ENCODE measurements around the gene ADNP. TPM values are rescaled to one million over a fixed set of nuclear protein-coding genes. Genes with fewer than 3 reads are reported as not detected.

Gene ADNP
- total and polyA plus RNA-seq, 7 donors: 12.0 to 52.6 (median 41.5) TPM

- Histone ChIP-seq H3K27me3 (no peaks in the 10 kb centered on the region), H3K4me1 (peaks cover 0 to 58% (median 38%) of the 10 kb centered on the region in 4 donors), H3K36me3 (peaks cover 0 to 15% (median under 1%) of the 10 kb centered on the region in 4 donors), H3K4me3 (peak overlapping the region; percentile 79 to 89 (median 84)), H3K27ac (peak overlapping the region; percentile 76 to 96 (median 90)), H3K9me3 (no peaks in the 10 kb centered on the region)
- peak; percentile 75 to 91 (median 84) for TF ChIP-seq CTCF (IDR thresholded peaks at IDR 0.05)
- no peak for TF ChIP-seq EP300 (IDR thresholded peaks at IDR 0.05)
- peak; percentile 20 to 67 (median 62) for TF ChIP-seq POLR2AphosphoS5 (IDR thresholded peaks at IDR 0.05)
- TF ChIP-seq POLR2A (IDR thresholded peaks at IDR 0.05): no peak
- 7 to 9% methylated on average over 13 of the region's 13 CpGs for WGBS, 2 donors
- intact Hi-C loops (cut with DNase I): loop anchor here (2.0 kb wide), 1 partner anchor 111 kb away; no protein-coding TSS in a partner anchor
- peak; percentile 94 for DNase-seq
Measured at GRCh38 chr20:50929299-50930138, 1.7 kb downstream of the ADNP start.

GRCh38 chr20:50928469-50928868 is 2.8 kb downstream of the ADNP start:
- DNase-seq: no peak
- Histone ChIP-seq H3K27ac (peak overlapping the region in 2 of 4 donors; percentile 85 to 95), H3K4me3 (peak overlapping the region in 1 of 4 donors; percentile 84), H3K36me3 (peaks cover 0 to 5% (median 0%) of the 10 kb centered on the region in 4 donors), H3K4me1 (peaks cover 0 to 67% (median 45%) of the 10 kb centered on the region in 4 donors), H3K9me3 (no peaks in the 10 kb centered on the region), H3K27me3 (no peaks in the 10 kb centered on the region)
- intact Hi-C loops (cut with DNase I): no loop called here
- WGBS, 2 donors: 64 to 68% methylated on average over 5 of the region's 5 CpGs
- TF ChIP-seq CTCF (IDR thresholded peaks at IDR 0.05) (no peak), EP300 (IDR thresholded peaks at IDR 0.05) (no peak), POLR2A (IDR thresholded peaks at IDR 0.05) (no peak), POLR2AphosphoS5 (IDR thresholded peaks at IDR 0.05) (no peak)

- intact Hi-C loops (cut with DNase I): no loop called here
- Histone ChIP-seq H3K27me3 (no peaks in the 10 kb centered on the region), H3K27ac (no peak overlapping the region), H3K4me3 (no peak overlapping the region), H3K9me3 (no peaks in the 10 kb centered on the region), H3K36me3 (no peaks in the 10 kb centered on the region), H3K4me1 (peaks cover 0 to 80% (median 55%) of the 10 kb centered on the region in 4 donors)
- no peak for TF ChIP-seq POLR2AphosphoS5 (IDR thresholded peaks at IDR 0.05)
- no peak for TF ChIP-seq EP300 (IDR thresholded peaks at IDR 0.05)
- TF ChIP-seq POLR2A (IDR thresholded peaks at IDR 0.05): no peak
- no peak for TF ChIP-seq CTCF (IDR thresholded peaks at IDR 0.05)
- DNase-seq: no peak
- WGBS, 2 donors: 33 to 45% methylated on average over 1 of the region's 1 CpG
Measured at GRCh38 chr20:50926530-50926929, 4.7 kb downstream of the ADNP start.

- no peak for DNase-seq
- 47 to 72% methylated on average over 2 of the region's 2 CpGs for WGBS, 2 donors
- no peak for TF ChIP-seq POLR2A (IDR thresholded peaks at IDR 0.05)
- no peak for TF ChIP-seq CTCF (IDR thresholded peaks at IDR 0.05)
- TF ChIP-seq EP300 (IDR thresholded peaks at IDR 0.05): no peak
- no peak for TF ChIP-seq POLR2AphosphoS5 (IDR thresholded peaks at IDR 0.05)
- intact Hi-C loops (cut with DNase I): no loop called here
- Histone ChIP-seq H3K27ac (no peak overlapping the region), H3K27me3 (no peaks in the 10 kb centered on the region), H3K9me3 (no peaks in the 10 kb centered on the region), H3K36me3 (no peaks in the 10 kb centered on the region), H3K4me3 (no peak overlapping the region), H3K4me1 (peaks cover 0 to 97% (median 67%) of the 10 kb centered on the region in 4 donors)
Measured at GRCh38 chr20:50924261-50924920, 6.8 kb downstream of the ADNP start.

All from sigmoid colon (tissue), 7 donors.